NB4 (cell line): Measurements from ENCODE around the gene ZBTB7C.

ENCODE experiments used
- MYC ChIP-seq: IDR thresholded peaks from 2 replicates; pipeline ENCODE4 v1.6.1; 2011; ENCODE audit warnings: low read depth, low read length
- TF ChIP-seq, protein P1 (sequence below): IDR thresholded peaks from one replicate; pipeline ENCODE4 v1.5.1; 2012; ENCODE audit warnings: low read depth, low read length

DNA sequence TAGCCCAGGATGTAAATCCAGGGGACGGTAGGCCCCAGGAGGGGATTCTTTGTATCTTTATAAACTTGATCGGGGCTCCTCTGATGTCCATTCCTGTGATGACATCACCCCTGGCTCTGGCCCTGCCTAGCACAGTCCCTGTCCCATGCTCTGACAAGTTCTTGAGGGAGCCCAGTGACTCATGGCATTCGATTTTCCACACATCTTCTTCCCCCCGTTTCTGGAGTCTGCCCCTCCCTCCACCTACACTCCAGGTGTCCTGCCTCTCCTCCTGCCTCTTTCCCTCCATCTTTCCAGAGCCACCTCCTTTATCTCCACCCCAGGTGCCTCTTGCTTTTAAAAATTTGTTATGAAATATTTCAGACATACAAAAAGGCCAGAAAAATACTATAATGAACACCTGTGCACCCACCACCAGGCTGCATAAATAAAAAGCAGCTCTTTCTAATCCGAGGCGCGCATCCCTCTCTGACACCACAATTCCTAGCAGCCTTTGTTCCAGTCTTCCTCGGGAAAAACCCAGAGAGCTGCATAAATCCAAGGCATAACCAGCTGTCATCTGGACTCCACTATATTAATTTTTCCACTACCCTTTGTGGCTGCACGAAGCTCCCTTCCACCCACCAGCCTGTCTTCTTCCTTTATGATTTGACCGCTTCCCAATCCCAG is 207.7 kb downstream of the ZBTB7C start:
- TF ChIP-seq, protein P1, sequence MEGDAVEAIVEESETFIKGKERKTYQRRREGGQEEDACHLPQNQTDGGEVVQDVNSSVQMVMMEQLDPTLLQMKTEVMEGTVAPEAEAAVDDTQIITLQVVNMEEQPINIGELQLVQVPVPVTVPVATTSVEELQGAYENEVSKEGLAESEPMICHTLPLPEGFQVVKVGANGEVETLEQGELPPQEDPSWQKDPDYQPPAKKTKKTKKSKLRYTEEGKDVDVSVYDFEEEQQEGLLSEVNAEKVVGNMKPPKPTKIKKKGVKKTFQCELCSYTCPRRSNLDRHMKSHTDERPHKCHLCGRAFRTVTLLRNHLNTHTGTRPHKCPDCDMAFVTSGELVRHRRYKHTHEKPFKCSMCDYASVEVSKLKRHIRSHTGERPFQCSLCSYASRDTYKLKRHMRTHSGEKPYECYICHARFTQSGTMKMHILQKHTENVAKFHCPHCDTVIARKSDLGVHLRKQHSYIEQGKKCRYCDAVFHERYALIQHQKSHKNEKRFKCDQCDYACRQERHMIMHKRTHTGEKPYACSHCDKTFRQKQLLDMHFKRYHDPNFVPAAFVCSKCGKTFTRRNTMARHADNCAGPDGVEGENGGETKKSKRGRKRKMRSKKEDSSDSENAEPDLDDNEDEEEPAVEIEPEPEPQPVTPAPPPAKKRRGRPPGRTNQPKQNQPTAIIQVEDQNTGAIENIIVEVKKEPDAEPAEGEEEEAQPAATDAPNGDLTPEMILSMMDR: no peak
- no peak for TF ChIP-seq MYC
